ENCODE data around the gene SKIL.

SKIL gene

DNA sequence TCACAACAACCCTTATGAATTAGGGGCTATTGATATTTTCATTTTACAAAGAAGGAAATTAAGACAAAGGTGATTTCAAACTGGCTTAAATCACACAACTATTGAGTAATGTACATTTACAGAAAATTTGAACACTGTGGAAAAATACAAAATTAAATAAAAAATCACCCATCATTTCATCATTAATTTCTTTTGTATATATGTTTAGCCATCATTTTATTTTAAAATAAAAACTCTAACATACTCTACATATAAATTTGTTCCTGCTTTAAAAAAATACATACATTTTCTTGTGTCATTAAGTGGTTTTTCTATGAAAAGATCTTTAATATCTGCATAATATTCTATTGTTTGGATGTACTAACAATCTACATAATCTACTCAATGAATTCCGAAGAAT lies 81.3 kb downstream of the SKIL start:
- DNase-seq, result no peak

DNA sequence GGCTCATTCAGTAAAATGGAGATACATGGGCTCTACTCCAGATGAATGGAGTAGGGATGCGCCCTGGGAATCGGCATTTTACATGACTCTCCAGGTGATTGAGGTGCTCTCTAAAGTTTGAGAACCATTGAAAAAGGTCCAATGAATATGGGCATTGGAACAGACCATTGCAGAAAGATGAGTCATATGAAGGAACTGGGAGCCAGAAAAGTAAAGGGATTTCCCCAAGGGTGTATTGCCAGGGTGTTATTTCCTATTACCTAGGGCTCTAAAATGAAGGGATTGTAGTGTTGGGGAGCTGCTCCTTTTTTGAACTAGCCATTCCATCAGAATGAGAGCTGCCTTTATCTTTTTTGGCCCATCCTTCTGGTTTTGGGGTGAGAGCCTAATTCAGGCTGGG lies 82.8 kb downstream of the SKIL start:
- no peak for DNase-seq

GRCh38 chr3:170441412-170441811 lies 83.9 kb downstream of the SKIL start:
- no peak for DNase-seq

DNA sequence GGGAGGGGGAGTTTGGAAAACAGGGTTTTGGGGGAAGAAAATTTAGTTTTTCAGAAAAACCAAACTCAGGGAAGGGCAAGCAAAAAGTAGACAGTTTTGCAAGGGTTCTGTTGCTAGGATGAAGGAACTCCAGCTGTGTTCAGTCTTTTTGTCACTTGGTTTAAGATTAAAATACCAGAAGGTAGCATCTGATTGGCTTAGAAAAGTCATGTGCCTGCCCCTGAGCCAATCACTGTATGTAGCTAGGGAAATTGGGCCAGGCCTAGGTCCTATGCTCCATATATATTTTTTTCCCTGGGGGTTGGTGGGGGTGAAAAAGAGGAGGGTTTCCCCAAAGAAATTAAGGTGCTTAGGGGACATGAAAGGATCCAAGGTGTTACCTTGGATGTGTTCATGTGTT lies 85.4 kb downstream of the SKIL start:
- DNase-seq, result no peak

DNA sequence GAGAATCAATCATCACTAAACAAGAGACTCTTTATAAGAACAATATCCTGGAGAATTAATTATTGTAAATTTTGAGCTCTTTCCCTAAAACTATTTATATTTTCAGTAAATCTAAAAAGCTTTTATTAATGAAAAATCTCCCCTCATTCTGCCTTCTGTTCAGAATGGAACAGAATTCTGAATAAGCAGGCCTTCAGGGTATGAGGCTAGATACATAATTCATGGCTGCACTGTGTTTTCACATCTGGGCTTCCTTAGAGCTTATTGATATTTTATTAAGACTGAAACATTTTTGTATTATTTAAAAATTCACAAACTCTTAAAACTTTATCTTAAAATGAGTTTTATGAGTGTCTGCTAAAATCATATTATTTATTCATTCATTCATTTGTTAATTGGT lies 85.9 kb downstream of the SKIL start:
- no peak for DNase-seq
